A549 treated with GW870086 at 1 μM for 4 hours (cell line): ENCODE data around the gene GAMT. TPM values are rescaled to one million over a fixed set of nuclear protein-coding genes. Genes with fewer than 3 reads are reported as not detected.

Experiments used
- total RNA-seq: library from RNA; stranded (reverse); fragments of 200-300 nt; extraction: Qiagen RNA extraction; gene quantifications from 5 replicates; pipeline ENCODE4 v1.2.3, GENCODE V29; 2022; ENCODE audit warnings: low read depth

The GAMT gene
- total RNA-seq: 30.9 to 45.1 TPM (median 41.7 TPM) in 5 replicates

DNA sequence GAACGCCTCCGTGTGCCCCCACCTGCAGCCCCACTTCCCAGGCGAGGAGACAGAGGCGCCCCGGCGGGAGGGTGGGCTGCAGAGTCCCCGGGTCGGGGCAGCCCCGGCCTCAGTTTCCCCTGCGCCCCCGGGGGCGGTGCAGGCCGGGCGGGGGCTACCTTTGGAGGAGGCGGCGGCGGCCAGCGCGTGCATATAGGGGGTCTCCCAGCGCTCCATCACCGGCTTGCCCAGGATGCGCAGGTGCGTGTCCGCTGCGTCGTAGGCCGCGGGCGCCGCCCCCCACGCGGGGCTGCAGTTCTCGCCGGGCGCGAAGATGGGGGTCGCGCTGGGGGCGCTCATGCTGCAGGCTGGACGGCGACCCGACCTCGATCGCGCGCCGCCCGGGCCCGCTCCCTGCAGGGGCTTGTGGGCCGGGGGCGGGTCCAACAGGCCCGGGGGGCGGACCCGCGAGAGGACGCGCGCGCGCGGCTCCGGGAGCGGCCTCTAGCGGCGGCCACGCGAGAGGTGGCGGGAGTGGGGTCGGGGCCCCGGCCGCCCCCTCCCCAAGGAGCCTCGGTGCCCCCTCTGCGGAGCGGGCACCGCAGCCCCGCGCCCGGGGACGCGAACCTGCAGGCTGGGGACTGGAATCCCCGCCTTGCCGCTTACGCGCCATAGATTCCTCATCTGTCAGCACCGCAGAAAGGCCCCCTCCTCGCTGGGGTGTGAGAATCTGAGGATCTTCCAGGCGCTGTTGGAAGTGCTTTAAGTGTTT lies at the start of gene GAMT:
Gene GAMT, minus strand, starts transcription at position 405 of the 751 bp plus-strand sequence. Its CDS starts 66 bp downstream, at position 339.

DNA sequence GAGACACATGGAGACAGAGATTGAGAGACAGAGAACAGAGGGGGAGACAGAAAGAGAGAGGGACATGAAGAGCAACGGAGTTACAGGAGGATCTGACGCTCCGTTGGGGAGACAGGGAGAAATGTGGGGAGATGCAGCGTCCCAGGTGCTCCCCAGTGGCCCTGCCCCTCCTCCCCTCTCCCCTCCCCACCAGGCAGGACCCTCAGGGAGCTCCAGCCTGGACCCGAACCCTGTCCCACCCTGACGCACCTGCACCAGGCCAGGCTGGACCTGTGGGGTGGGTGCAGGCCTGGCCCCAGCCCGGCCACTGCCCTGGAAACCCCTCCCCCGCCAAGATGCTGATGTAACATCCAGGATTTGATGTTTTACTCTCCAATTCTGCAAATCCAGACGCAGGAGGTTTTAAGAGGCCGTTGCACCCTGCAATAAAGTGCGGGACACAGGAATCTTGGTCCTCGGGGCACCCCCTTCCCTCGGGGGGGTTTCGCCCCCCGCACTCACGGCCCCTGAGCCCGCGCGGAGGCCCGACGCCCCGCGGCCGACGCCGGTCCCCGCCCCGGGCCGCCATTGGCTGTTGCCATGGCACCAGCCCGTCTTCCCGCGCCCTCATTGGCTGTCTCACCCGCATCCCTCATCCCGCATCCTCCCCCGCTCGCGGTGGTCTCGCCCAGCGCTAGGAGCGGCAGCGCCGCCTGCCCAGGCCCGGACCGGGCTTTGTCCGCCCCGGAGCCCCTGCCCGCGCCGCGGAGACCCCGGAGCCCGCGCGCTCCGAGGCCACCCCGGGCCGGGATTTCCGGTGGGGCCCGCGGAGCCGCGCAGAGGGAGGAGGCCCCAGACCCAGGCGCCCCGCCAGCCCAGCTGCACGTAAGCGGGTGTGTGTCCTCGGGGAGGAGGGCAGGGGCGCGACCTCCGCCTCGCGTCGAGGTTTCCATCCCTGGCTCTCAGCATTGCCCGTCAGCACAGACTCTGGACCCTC lies 48.4 kb upstream of the GAMT start, which contains the start of gene APC2:
Gene APC2, plus strand, starts transcription at position 655 of the 976 bp plus-strand sequence. CDS start 2,881 bp downstream, outside the sequence.

DNA sequence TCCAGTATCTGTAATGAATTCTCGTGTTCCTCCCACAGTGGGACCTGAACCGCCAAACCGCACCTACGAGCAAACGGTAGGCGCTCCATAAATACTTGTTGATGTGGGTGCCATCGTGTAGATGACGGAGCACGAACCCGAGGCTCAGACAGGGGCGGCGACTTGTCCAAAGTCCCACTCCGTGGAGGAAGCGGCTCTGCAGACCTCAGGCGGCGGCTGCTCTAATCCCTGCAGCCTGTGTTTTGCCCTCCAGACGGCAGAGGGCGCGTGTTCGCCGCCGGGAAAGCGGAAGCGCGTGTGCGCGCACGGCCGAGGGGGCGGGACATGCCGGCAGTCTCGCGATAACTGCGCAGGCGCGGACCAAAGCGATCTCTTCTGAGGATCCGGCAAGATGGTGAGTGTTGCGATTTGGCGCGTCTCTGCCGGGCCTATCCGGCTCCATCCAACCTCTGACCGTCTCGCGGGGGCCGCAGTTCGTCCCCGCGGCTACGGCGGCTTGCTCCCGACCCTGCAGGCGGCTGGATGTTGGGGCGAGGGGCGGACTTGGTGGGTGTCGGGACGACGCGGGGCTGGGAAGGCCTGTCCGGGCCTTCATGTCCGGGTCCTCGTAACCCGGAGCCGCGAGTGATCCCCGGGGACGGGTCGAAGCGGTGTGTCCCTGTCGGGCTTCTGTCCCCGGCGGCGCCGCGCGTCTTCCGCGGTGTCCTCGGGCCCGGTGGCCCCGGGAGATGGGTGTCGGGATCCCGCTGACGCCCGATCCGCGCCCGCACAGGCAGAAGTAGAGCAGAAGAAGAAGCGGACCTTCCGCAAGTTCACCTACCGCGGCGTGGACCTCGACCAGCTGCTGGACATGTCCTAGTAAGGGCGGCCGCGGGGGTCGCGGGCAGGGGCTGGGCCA lies 36.9 kb upstream of the GAMT start, which contains the start of gene RPS15:
Gene RPS15, plus strand, starts transcription at position 362 of the 898 bp plus-strand sequence. Its CDS starts 30 bp downstream, at position 392.

DNA sequence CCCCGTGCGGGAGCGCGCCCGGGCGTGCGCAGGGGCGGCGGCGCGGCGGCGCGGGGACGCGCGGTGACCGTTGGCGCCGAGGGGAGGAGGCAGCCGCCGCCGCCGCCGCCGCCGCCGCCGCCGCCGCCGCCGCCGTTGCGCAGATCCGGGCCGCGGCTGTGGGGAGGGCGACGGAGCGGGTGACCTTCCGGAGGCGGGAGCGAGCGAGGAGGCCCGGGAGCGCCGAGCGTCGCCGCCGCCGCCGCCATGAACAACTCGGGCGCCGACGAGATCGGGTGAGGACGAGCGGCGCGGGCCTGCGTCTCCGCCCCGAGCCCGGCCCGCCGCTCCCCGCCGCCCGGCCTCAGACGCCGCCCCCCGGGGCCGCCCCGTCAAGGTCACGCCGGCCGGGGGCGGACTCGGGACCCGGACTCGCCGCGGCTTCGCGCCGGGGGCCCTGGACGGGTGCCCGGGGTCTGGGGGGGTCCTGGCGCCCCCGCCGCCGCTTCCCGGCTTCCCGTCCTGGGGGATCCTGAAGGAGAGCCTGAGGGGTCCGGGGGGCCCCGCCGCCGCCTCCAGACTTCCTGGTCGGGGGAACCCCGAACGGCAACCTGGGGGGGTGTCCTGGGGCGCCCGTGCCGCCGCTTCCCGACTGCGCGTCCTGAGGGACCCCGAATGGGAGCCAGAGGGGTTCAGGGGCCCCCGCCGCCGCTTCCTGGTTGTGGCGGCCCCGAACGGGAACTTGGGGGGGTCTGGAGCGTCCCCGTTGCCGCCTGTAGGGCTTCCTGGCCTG lies 6.4 kb upstream of the GAMT start, which contains the start of gene DAZAP1:
Gene DAZAP1, plus strand, starts transcription at position 59 of the 772 bp plus-strand sequence. Its CDS starts 188 bp downstream, at position 247.

DNA sequence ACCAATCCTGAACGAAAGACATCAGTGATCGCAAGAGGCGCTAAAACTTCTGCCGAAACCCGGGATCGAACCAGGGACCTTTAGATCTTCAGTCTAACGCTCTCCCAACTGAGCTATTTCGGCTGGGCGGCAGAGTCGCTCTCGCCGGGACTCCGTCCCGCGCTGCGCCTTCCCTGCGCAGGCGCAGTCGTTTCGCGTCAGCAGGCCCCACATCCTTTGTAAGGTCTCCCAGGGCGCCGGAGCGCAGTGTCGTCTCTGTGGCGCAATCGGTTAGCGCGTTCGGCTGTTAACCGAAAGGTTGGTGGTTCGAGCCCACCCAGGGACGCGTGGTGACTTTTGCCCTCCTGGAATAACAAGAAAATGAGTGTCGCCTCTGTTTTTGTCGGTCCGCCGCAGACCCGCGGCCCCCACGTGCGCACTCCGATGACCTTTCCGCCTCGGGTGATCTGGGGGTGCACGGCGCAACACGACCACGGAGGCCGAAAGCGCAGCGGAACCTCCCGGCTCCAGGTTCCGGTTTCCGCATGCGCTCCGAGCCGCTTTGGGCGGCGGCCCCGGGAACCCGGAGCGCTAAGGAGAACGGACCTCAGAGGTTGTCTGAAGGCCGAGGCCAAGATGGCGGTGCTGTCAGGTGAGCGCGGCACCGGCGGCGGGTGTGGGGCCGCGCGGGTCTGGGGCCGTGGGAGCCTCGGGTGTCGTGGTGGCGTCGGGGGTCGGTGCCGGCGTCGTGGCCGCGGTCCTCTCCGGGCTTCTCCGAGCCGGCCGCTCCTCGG lies 17.8 kb downstream of the GAMT start, which contains the start of gene NDUFS7:
Gene NDUFS7, plus strand, starts transcription at position 596 of the 773 bp plus-strand sequence. Its CDS starts 20 bp downstream, at position 616.

Other genes with a start within 250 kb of the GAMT start
- gene SBNO2, start 227.3 kb downstream of the GAMT start, total RNA-seq: 25.0 to 38.4 TPM (median 37.0 TPM) in 5 replicates
- 30.8 to 36.4 TPM (median 36.1 TPM) in 5 replicates for gene STK11, start 195.8 kb downstream of the GAMT start, total RNA-seq
- gene CBARP, start 163.5 kb downstream of the GAMT start, total RNA-seq: 2.2 to 4.3 TPM (median 4.1 TPM) in 5 replicates
- gene ATP5F1D, start 159.8 kb downstream of the GAMT start, total RNA-seq: 99.5 to 201 TPM (median 159 TPM) in 5 replicates
- 42.4 to 55.4 TPM (median 51.8 TPM) in 5 replicates for gene MIDN, start 153.0 kb downstream of the GAMT start, total RNA-seq
- 89.3 to 186 TPM (median 97.4 TPM) in 5 replicates for gene CIRBP, start 132.2 kb downstream of the GAMT start, total RNA-seq
- 50.5 to 98.6 TPM (median 76.3 TPM) in 5 replicates for gene FAM174C, start 126.0 kb downstream of the GAMT start, total RNA-seq
- gene EFNA2, start 115.7 kb downstream of the GAMT start, total RNA-seq: 1.0 to 2.1 TPM (median 1.8 TPM) in 5 replicates
- gene NDUFS7, start 17.6 kb downstream of the GAMT start, total RNA-seq: 66.2 to 78.7 TPM (median 77.7 TPM) in 5 replicates
- 77.1 to 108 TPM (median 103 TPM) in 5 replicates for gene DAZAP1, start 6.0 kb upstream of the GAMT start, total RNA-seq
- 1,763 to 2,099 TPM (median 1,850 TPM) in 5 replicates for gene RPS15, start 36.9 kb upstream of the GAMT start, total RNA-seq
- 1.1 to 2.3 TPM (median 2.0 TPM) in 5 replicates for gene APC2, start 48.6 kb upstream of the GAMT start, total RNA-seq
- 10.7 to 19.4 TPM (median 16.7 TPM) in 5 replicates for gene C19orf25, start 77.7 kb upstream of the GAMT start, total RNA-seq
- 0.42 to 1.9 TPM (median 1.0 TPM) in 5 replicates for gene PCSK4, start 88.8 kb upstream of the GAMT start, total RNA-seq
- 4.3 to 6.8 TPM (median 4.4 TPM) in 5 replicates for gene REEP6, start 89.6 kb upstream of the GAMT start, total RNA-seq
- 2.9 to 4.5 TPM (median 3.4 TPM) in 5 replicates for gene ADAMTSL5, start 111.5 kb upstream of the GAMT start, total RNA-seq
- not detected in 5 replicates for gene PLK5, start 122.5 kb upstream of the GAMT start, total RNA-seq
- 6.5 to 10.3 TPM (median 10.0 TPM) in 5 replicates for gene MEX3D, start 166.8 kb upstream of the GAMT start, total RNA-seq
- gene MBD3, start 191.3 kb upstream of the GAMT start, total RNA-seq: 31.2 to 53.0 TPM (median 45.3 TPM) in 5 replicates
- gene UQCR11, start 203.9 kb upstream of the GAMT start, total RNA-seq: 105 to 212 TPM (median 178 TPM) in 5 replicates